T-cell (primary cell): ENCODE measurements around the gene CMBL. TPM values are rescaled to one million over a fixed set of nuclear protein-coding genes. Genes with fewer than 3 reads are reported as not detected.
"Not testable (repeated sequence)": the region's sequence is repeated elsewhere in the genome, so short reads cannot be mapped to it uniquely, and the experiment has no call there.

ENCODE experiments used
- ATAC-seq, 4 experiments: fragments of 200-7000 bp in 3 of 4; fragments of 150-1000 bp in 1 of 4; cut with Tn5 transposase; replicated peaks in 1 of 4; 1 replicate in 3 of 4; 2 replicates in 1 of 4; pipeline ENCODE4 v1.10.0; 2021; ENCODE audit warnings: moderate library complexity in 3 of 4, mild to moderate bottlenecking in 2 of 4, moderate number of reproducible peaks in 1 of 4
- CTCF ChIA-PET, 2 donors: fragments of 300-600 bp; sonication (Branson Sonifier 250); formaldehyde crosslinking; loops; one replicate each; lab custom pipeline; 2022; ENCODE audit warnings: antibody characterized with exemption in 2 of 2; lab: Charles Lee
- POLR2A ChIA-PET, 2 donors: fragments of 300-600 bp; sonication (Branson Sonifier 250); formaldehyde crosslinking; loops; one replicate each; lab custom pipeline; 2022; ENCODE audit warnings: antibody characterized with exemption in 2 of 2; lab: Charles Lee
- DNase-seq, 35 experiments: peaks; one replicate each; pipeline versions ENCODE4 v3.0.0 to v3.0.0-alpha.2; 2013 to 2023
- H3K27ac ChIP-seq: one replicate; pipeline ENCODE4 v1.5.1; 2013; ENCODE audit warnings: low read length
- H3K27me3 ChIP-seq, 2 experiments: replicated peaks in 1 of 2; 1 replicate in 1 of 2; 2 replicates in 1 of 2; pipeline versions ENCODE4 v1.6.1 to v1.7.0; 2013; ENCODE audit warnings: low read length in 1 of 2, mixed read lengths in 1 of 2; ENCODE audit not compliant: control insufficient read depth in 2 of 2, insufficient read depth in 2 of 2; ENCODE audit errors: extremely low read depth in 1 of 2
- H3K36me3 ChIP-seq, 2 donors: 1 replicate in 1 of 2; 2 replicates in 1 of 2; pipeline versions ENCODE4 v1.6.1 to v1.7.0; 2013; ENCODE audit warnings: low read length in 1 of 2; ENCODE audit not compliant: control insufficient read depth in 2 of 2, insufficient read depth in 1 of 2; ENCODE audit errors: extremely low read depth in 1 of 2
- H3K4me1 ChIP-seq, 2 experiments: 1 replicate in 1 of 2; 2 replicates in 1 of 2; pipeline versions ENCODE4 v1.6.1 to v1.7.0; 2013; ENCODE audit warnings: low read length in 2 of 2, mixed read lengths in 1 of 2; ENCODE audit not compliant: insufficient read depth in 2 of 2, control insufficient read depth in 1 of 2; ENCODE audit errors: extremely low read depth in 1 of 2
- H3K4me3 ChIP-seq, 2 donors: 1 replicate in 1 of 2; 2 replicates in 1 of 2; pipeline versions ENCODE4 v1.5.1 to v1.7.0; 2013; ENCODE audit warnings: mild to moderate bottlenecking in 2 of 2, low read length in 1 of 2, moderate library complexity in 1 of 2; ENCODE audit not compliant: control insufficient read depth in 1 of 2; ENCODE audit errors: extremely low read depth in 1 of 2
- H3K9me3 ChIP-seq: 2 replicates; pipeline ENCODE4 v1.7.0; 2013
- H3K27ac Mint-ChIP-seq, 2 donors: one replicate each; pipeline ENCODE4 v1.8.0; 2020 to 2021; ENCODE audit warnings: mild to moderate bottlenecking in 2 of 2, mixed read lengths in 2 of 2
- H3K27me3 Mint-ChIP-seq, 2 donors: one replicate each; pipeline ENCODE4 v1.8.0; 2021 to 2022; ENCODE audit warnings: mixed read lengths in 2 of 2
- H3K36me3 Mint-ChIP-seq: one replicate; pipeline ENCODE4 v1.8.0; 2021; ENCODE audit warnings: mixed read lengths
- H3K4me1 Mint-ChIP-seq, 3 donors: one replicate each; pipeline ENCODE4 v1.8.0; 2020 to 2022; ENCODE audit warnings: mixed read lengths in 3 of 3, mild to moderate bottlenecking in 1 of 3
- H3K4me3 Mint-ChIP-seq, 3 donors: one replicate each; pipeline ENCODE4 v1.8.0; 2020 to 2022; ENCODE audit warnings: mild to moderate bottlenecking in 3 of 3, mixed read lengths in 3 of 3, moderate library complexity in 3 of 3
- H3K9me3 Mint-ChIP-seq, 3 donors: one replicate each; pipeline ENCODE4 v1.8.0; 2020 to 2022; ENCODE audit warnings: mixed read lengths in 3 of 3
- WGBS: methylation state at CpG from one replicate; pipeline ENCODE4 v1.1.5; 2013; ENCODE audit warnings: missing lambda C conversion rate; ENCODE audit not compliant: insufficient coverage; 5-methylcytosine and 5-hydroxymethylcytosine counted together
- total RNA-seq, 35 experiments: library from RNA in 6 of 35; stranded (reverse) in 6 of 35; fragments of 120-200 nt in 1 of 35; gene quantifications; one replicate each; pipeline versions ENCODE4 v1.2.1 to v1.2.4 and lab custom pipeline; 2013 to 2026

The CMBL gene
- total RNA-seq, 5 donors from 2014 or later (not counting 1 experiment from before 2014, with no cell fraction given), result 0.19 to 1.2 (median 0.80) TPM

DNA sequence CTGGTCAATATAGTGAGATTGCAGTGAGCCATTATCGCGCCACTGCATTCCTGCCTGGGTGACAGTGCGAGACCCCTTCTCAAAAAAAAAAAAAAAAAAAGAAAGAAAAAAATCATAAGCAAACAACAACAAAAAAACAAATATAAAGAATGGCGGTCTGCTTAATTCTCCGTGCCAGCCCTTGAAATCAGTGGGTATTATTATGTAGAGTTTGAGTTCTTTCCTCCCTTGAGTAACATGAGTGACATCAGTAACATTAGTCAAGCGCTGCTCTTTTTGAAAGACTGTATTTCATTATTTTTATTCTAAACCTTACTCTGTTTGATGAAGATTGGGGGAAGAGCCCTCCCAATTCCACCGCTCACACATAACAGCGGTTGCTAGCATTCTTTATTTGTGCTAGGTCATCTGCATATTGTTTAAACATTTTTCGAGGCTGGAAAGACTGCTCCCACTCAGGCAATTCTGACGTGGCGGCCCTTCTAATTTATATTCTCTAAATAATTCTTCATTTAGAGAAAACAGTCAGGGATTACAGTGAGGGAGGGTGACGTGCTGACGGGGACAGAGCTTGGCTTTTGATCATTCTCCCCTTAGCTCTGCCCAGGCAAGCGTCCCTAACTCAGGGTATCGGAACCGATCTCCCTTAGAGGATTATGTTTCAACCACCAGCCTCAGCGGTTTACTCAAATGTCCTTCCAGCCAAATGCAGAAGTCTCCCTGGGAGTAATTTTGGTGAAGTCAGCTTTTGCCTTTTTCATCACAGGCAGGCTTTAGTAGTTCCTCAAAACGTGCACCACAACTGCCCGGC, 44.9 kb upstream of the CMBL start:
- Mint-ChIP-seq H3K27ac (peak overlapping the region; percentile 93 to 95), H3K4me3 (peak overlapping the region; percentile 85 to 98 (median 90)), H3K36me3 (no peaks in the 10 kb centered on the region), H3K9me3 (no peaks in the 10 kb centered on the region), H3K27me3 (no peaks in the 10 kb centered on the region), H3K4me1 (peaks cover 37 to 41% (median 39%) of the 10 kb centered on the region in 3 donors)
- H3K9me3 ChIP-seq, result no peaks in the 10 kb centered on the region
- ATAC-seq, result peak in 2 of 4 experiments; percentile 1 to 4
- peak overlapping the region; percentile 89 for H3K27ac ChIP-seq
- ChIA-PET POLR2A (interaction anchor here in 1 of 2 donors (0.6 to 1.4 kb wide), 9 partner anchors 9 to 408 kb away, joined by 3 to 10 read pairs (median 4); partner anchors contain the start of genes ATPSCKMT, CCT5 and DAP), CTCF (no interaction called here)
- H3K4me1 ChIP-seq, result peaks cover 14 to 21% of the 10 kb centered on the region in 2 experiments
- WGBS, result 0% methylated on average over 2 of the region's 19 CpGs
- H3K36me3 ChIP-seq, result no peaks in the 10 kb centered on the region
- no peak for DNase-seq
- H3K4me3 ChIP-seq, result peak overlapping the region; percentile 71 to 77
- H3K27me3 ChIP-seq, result no peaks in the 10 kb centered on the region

DNA sequence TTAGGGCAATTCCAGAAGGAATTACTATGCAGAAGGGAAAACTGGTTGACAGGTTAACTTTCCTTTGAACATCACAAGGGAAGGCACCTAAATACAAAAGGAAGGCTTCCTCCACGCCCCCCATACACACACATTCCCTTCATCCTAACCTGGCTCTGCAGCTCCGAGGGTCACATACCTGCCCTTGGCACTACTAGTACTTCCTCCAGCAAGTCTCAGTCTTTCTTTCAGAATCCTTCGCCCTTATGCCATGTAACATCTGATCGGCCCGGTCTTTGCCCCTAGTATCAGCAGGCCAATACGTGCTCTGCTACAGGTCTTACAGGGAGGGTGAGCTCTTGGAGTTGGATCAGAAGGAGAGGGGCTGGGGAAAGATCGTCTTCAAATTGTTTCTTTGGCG, 44.2 kb upstream of the CMBL start:
- CTCF ChIA-PET, result interaction anchor here in 1 of 2 donors (0.5 kb wide), 1 partner anchor 275 kb away, joined by 3 read pairs; no protein-coding TSS in a partner anchor
- ATAC-seq (no peak), DNase-seq (no peak)
- POLR2A ChIA-PET, result no interaction called here
- Mint-ChIP-seq H3K27me3 (no peaks in the 10 kb centered on the region), H3K27ac (peak overlapping the region; percentile 35 to 93), H3K4me1 (peaks cover 30 to 34% (median 31%) of the 10 kb centered on the region in 3 donors), H3K4me3 (peak overlapping the region; percentile 56 to 98 (median 85)), H3K36me3 (no peaks in the 10 kb centered on the region), H3K9me3 (no peaks in the 10 kb centered on the region)
- Histone ChIP-seq H3K36me3 (no peaks in the 10 kb centered on the region), H3K4me3 (no peak overlapping the region), H3K4me1 (peaks cover 14 to 18% of the 10 kb centered on the region in 2 experiments), H3K9me3 (no peaks in the 10 kb centered on the region), H3K27ac (no peak overlapping the region), H3K27me3 (no peaks in the 10 kb centered on the region)
- 92% methylated on average over 4 of the region's 8 CpGs for WGBS

DNA sequence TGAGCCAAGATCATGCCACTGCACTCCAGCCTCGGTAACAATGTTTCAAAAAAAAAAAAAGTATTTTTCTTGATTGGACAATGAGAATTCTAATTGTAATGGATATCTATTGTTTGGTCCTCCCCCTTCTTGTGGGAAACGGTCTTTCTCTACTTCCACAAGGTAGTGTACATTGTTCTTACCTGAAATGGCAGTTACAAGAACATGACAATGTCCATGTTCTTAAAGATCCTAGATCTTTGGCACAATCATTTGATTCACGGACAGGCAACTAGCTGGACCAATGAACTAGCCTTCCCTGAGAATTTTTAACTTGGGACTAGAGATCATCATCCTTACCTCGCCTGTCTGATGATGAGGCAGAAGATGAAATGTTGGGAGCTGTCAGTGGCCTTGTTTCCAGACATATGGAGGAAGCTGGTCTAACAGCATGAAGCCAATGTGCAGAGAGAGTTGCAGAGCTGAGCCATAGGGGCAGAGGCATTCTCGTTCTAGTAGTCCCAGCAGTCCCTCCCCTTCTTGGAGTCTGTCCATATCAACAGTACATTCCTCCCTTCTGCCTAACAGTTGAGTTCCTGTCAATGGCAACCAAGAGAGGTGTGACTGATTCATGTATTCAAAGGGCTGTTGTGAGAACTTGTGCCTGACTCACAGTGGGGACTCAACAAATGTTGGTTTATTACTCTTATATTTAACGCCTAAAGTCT, 43.6 kb upstream of the CMBL start:
- H3K9me3 ChIP-seq, result no peaks in the 10 kb centered on the region
- H3K36me3 Mint-ChIP-seq, result no peaks in the 10 kb centered on the region
- ChIA-PET POLR2A (no interaction called here), CTCF (interaction anchor here in 1 of 2 donors (0.5 kb wide), 1 partner anchor 276 kb away, joined by 3 read pairs; no protein-coding TSS in a partner anchor)
- H3K36me3 ChIP-seq, result no peaks in the 10 kb centered on the region
- H3K9me3 Mint-ChIP-seq, result no peaks in the 10 kb centered on the region
- no peaks in the 10 kb centered on the region for H3K27me3 ChIP-seq
- no peak overlapping the region for H3K27ac ChIP-seq
- peak overlapping the region in 2 of 3 donors; percentile 4 to 98 for H3K4me3 Mint-ChIP-seq
- H3K27me3 Mint-ChIP-seq, result no peaks in the 10 kb centered on the region
- H3K4me1 ChIP-seq, result peaks cover 13 to 14% of the 10 kb centered on the region in 2 experiments
- no peak overlapping the region for H3K4me3 ChIP-seq
- no peak overlapping the region for H3K27ac Mint-ChIP-seq
- H3K4me1 Mint-ChIP-seq, result peaks cover 24 to 28% (median 26%) of the 10 kb centered on the region in 3 donors
- DNase-seq (no peak), ATAC-seq (no peak)
- 100% methylated on average over 2 of the region's 6 CpGs for WGBS

GRCh38 chr5:10348258-10348657, 40.6 kb upstream of the CMBL start:
- CTCF ChIA-PET, result interaction anchor here in 1 of 2 donors (0.6 kb wide), 2 partner anchors 50 to 101 kb away, joined by 3 to 4 read pairs; no protein-coding TSS in a partner anchor

GRCh38 chr5:10344461-10345106, 36.9 kb upstream of the CMBL start:
- H3K36me3 Mint-ChIP-seq, H3K27me3 ChIP-seq, H3K9me3 Mint-ChIP-seq, DNase-seq, H3K9me3 ChIP-seq, H3K4me3 ChIP-seq, H3K36me3 ChIP-seq, H3K4me1 ChIP-seq, ATAC-seq, H3K4me3 Mint-ChIP-seq, POLR2A ChIA-PET, H3K27ac ChIP-seq, H3K27ac Mint-ChIP-seq, H3K4me1 Mint-ChIP-seq, H3K27me3 Mint-ChIP-seq: not testable (repeated sequence)
- 100% methylated on average over 2 of the region's 5 CpGs for WGBS
- CTCF ChIA-PET, result interaction anchor here in 1 of 2 donors (0.6 to 0.7 kb wide), 2 partner anchors 19 to 49 kb away, joined by 4 to 6 read pairs; no protein-coding TSS in a partner anchor

More at GRCh38 chr5:10348258-10348657, 40.6 kb upstream of the CMBL start:
- no peaks in the 10 kb centered on the region for H3K27me3 ChIP-seq
- H3K4me1 ChIP-seq, result peaks cover 8 to 14% of the 10 kb centered on the region in 2 experiments
- H3K27ac Mint-ChIP-seq, result no peak overlapping the region
- no peak overlapping the region for H3K27ac ChIP-seq
- WGBS, result no CpG with 5 or more reads among the region's 2 CpGs
- no peaks in the 10 kb centered on the region for H3K36me3 Mint-ChIP-seq
- POLR2A ChIA-PET, result no interaction called here
- DNase-seq, result no peak
- no peak overlapping the region for H3K4me3 Mint-ChIP-seq
- H3K4me1 Mint-ChIP-seq, result peaks cover 6 to 15% (median 12%) of the 10 kb centered on the region in 3 donors
- H3K36me3 ChIP-seq, result no peaks in the 10 kb centered on the region
- ATAC-seq, result no peak
- no peak overlapping the region for H3K4me3 ChIP-seq
- H3K27me3 Mint-ChIP-seq, result no peaks in the 10 kb centered on the region
- H3K9me3 Mint-ChIP-seq, result no peaks in the 10 kb centered on the region
- no peaks in the 10 kb centered on the region for H3K9me3 ChIP-seq

GRCh38 chr5:10343486-10343885, 35.8 kb upstream of the CMBL start:
- no peak for ATAC-seq
- no peaks in the 10 kb centered on the region for H3K9me3 Mint-ChIP-seq
- no peaks in the 10 kb centered on the region for H3K4me1 Mint-ChIP-seq
- no peak overlapping the region for H3K27ac Mint-ChIP-seq
- no peak overlapping the region for H3K27ac ChIP-seq
- no peaks in the 10 kb centered on the region for H3K9me3 ChIP-seq
- H3K27me3 Mint-ChIP-seq, result no peaks in the 10 kb centered on the region
- no peaks in the 10 kb centered on the region for H3K36me3 Mint-ChIP-seq
- no peak for DNase-seq
- no peaks in the 10 kb centered on the region for H3K4me1 ChIP-seq
- no peaks in the 10 kb centered on the region for H3K27me3 ChIP-seq
- no peaks in the 10 kb centered on the region for H3K36me3 ChIP-seq
- H3K4me3 ChIP-seq, result no peak overlapping the region
- H3K4me3 Mint-ChIP-seq, result no peak overlapping the region
- ChIA-PET CTCF (no interaction called here), POLR2A (no interaction called here)
- WGBS, result no CpG with 5 or more reads among the region's 4 CpGs
